GM23338 (cell line): Measurements from ENCODE around the gene NTMT2.
A peak's percentile ranks its signal among the peaks of the same experiment; 100 is the strongest.

Experiments used
- CREB1 ChIP-seq: fragments of 250-450 bp; sonication (Bioruptor Pico); IDR thresholded peaks from 2 replicates; pipeline ENCODE4 v1.5.0; 2020; ENCODE audit warnings: low read depth, mild to moderate bottlenecking, moderate library complexity
- CTCF ChIP-seq, 2 experiments: fragments of 200-600 bp in 1 of 2; sonication (generic) in 1 of 2; conservative IDR thresholded peaks; 2 replicates each; pipeline versions ENCODE4 v1.5.1 to v1.6.1; 2016 to 2017; ENCODE audit warnings: antibody characterized with exemption in 2 of 2, low read depth in 2 of 2, mild to moderate bottlenecking in 2 of 2, moderate library complexity in 1 of 2
- EZH2 ChIP-seq: fragments of 200-600 bp; sonication (generic); IDR thresholded peaks from one replicate; pipeline ENCODE4 v1.8.0; 2017; ENCODE audit warnings: antibody characterized with exemption, mild to moderate bottlenecking, low read depth; ENCODE audit not compliant: unreplicated experiment
- EZH2phosphoT487 ChIP-seq: fragments of 200-600 bp; sonication (generic); IDR thresholded peaks from one replicate; pipeline ENCODE4 v1.8.1; 2018; ENCODE audit warnings: antibody characterized with exemption; ENCODE audit not compliant: unreplicated experiment
- JUNB ChIP-seq: IDR thresholded peaks from one replicate; pipeline ENCODE4 v1.6.1; 2016; ENCODE audit warnings: antibody characterized with exemption; ENCODE audit not compliant: unreplicated experiment
- POLR2AphosphoS5 ChIP-seq: IDR thresholded peaks from 2 replicates; pipeline ENCODE4 v1.6.1; 2016; ENCODE audit warnings: antibody characterized with exemption, low read depth
- REST ChIP-seq: IDR thresholded peaks from one replicate; pipeline ENCODE4 v1.6.1; 2018; ENCODE audit warnings: antibody characterized with exemption; ENCODE audit not compliant: unreplicated experiment
- STAT1 ChIP-seq: IDR thresholded peaks from one replicate; pipeline ENCODE4 v1.6.1; 2016; ENCODE audit warnings: antibody characterized with exemption; ENCODE audit not compliant: unreplicated experiment
- ZNF114 ChIP-seq: fragments of 250-450 bp; sonication (Bioruptor Pico); IDR thresholded peaks from 2 replicates; pipeline ENCODE4 v1.5.0; 2020; ENCODE audit warnings: mild to moderate bottlenecking, moderate library complexity
- ZNF331 ChIP-seq: fragments of 250-450 bp; sonication (Bioruptor Pico); IDR thresholded peaks from 2 replicates; pipeline ENCODE4 v1.5.0; 2020; ENCODE audit warnings: low read depth, mild to moderate bottlenecking, moderate library complexity

- TF ChIP-seq CTCF (conservative IDR thresholded peaks at IDR 0.05; ENCODE audit: low read depth in 2 of 2) (no peak), REST (no peak), EZH2 (no peak), CREB1 (CRISPR knock-in tag) (peak; percentile 79), EZH2phosphoT487 (no peak), POLR2AphosphoS5 (no peak), JUNB (no peak), ZNF331 (no peak), ZNF114 (no peak), STAT1 (no peak)
Observed at GRCh38 chr1:170145770-170146676, at the start of gene NTMT2.
